ENCODE results near the gene RNF115.
"Not testable (repeated sequence)": the region's sequence is repeated elsewhere in the genome, so short reads cannot be mapped to it uniquely, and the experiment has no call there.

The RNF115 gene

DNA sequence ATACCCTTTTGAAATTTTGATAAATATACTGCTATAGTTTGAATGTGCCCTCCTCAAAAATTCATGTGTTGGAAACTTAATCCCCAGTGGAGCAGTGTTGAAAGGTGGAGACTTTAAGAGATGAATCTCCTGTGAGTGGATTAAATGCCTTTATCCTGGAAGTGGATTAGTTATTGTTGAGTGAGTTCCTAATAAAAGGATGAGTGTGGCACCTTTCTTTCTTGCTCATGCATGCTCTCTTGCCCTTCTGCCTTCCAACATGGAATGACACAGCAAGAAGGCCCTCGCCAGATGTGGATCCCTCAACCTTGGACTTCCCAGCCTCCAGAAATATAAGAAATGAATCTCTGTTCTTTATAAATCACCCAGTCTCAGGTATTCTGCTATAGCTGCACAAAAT lies 52.8 kb downstream of the RNF115 start:
- no peak for DNase-seq

DNA sequence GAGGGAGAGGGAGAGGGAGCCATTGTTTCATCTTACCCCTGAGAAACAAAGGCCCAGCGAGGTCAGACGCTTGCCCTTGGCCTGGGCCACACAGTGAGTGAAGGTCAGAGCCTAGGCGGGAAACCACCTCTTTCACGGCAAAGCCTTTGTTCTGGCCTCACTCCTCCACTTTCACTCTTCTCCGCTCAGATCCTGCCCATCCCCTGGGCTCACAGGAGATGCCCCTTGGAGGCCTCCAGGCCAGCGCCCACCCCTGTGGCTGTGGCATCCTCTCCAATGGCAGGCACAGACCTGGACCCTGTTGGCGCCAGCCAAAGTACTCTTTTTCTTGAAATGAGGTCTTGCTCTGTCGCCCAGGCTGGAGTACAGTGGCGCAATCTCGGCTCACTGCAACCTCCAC lies 55.9 kb downstream of the RNF115 start:
- DNase-seq: not testable (repeated sequence)

DNA sequence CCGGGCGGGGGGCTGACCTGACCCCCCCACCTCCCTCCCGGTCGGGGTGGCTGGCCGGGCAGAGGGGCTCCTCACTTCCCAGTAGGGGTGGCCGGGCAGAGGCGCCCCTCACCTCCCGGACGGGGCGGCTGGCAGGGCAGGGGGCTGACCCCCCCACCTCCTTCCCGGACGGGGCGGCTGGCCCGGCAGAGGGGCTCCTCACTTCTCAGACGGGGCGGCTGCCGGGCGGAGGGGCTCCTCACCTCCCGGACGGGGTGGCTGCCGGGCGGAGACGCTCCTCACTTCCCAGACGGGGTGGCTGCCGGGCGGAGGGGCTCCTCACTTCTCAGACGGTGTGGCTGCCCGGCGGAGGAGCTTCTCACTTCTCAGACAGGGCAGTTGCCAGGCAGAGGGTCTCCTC lies 57.0 kb downstream of the RNF115 start:
- not testable (repeated sequence) for DNase-seq

DNA sequence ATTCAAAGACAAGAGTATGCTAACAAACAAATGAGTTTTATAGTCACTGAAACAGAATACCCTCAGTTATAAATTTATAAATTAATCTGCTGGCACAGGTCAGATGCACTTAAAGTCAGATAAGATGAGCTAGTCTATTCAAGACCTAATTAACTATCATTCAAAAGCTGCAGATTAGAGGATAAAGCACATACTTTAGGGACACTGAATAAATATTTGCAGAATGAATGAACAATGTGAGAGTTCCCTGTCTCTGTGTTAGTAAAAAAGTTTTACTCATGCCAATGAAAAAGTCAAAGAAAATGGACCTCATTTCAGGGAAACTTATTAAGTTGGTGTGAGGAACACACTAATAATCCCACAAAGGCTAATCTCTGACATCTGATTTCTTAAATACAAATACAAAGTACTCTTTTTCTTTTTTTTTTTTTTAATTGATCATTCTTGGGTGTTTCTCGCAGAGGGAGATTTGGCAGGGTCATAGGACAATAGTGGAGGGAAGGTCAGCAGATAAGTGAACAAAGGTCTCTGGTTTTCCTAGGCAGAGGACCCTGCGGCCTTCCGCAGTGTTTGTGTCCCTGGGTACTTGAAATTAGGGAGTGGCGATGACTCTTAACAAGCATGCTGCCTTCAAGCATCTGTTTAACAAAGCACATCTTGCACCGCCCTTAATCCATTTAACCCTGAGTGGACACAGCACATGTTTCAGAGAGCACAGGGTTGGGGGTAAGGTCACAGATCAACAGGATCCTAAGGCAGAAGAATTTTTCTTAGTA lies 58.1 kb downstream of the RNF115 start:
- not testable (repeated sequence) for DNase-seq

DNA sequence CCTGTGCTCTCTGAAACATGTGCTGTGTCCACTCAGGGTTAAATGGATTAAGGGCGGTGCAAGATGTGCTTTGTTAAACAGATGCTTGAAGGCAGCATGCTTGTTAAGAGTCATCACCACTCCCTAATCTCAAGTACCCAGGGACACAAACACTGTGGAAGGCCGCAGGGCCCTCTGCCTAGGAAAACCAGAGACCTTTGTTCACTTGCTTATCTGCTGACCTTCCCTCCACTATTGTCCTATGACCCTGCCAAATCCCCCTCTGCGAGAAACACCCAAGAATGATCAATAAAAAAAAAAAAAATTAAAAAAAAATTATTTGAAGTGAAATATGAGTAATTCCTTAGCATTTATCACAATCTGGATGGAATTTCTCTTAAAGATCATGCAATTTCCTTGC lies 58.8 kb downstream of the RNF115 start:
- DNase-seq: not testable (repeated sequence)

DNA sequence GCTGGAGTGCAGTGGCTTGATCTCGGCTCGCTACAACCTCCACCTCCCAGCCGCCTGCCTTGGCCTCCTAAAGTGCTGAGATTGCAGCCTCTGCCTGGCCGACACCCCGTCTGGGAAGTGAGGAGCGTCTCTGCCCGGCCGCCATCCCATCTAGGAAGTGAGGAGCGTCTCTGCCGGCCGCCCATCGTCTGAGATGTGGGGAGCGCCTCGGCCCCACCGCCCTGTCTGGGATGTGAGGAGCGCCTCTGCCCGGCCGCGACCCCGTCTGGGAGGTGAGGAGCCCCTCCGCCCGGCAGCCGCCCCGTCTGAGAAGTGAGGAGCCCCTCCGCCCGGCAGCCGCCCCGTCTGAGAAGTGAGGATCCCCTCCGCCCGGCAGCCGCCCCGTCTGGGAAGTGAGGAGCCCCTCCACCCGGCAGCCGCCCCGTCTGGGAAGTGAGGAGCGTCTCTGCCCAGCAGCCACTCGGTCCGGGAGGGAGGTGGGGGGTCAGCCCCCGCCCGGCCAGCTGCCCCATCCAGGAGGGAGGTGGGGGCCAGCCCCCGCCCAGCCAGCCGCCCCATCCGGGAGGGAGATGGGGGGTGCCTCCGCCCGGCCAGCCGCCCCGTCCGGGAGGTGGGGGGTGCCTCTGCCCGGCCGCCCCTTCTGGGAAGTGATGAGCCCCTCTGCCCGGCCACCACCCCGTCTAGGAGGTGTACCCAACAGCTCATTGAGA lies 59.5 kb downstream of the RNF115 start:
- DNase-seq: not testable (repeated sequence)

DNA sequence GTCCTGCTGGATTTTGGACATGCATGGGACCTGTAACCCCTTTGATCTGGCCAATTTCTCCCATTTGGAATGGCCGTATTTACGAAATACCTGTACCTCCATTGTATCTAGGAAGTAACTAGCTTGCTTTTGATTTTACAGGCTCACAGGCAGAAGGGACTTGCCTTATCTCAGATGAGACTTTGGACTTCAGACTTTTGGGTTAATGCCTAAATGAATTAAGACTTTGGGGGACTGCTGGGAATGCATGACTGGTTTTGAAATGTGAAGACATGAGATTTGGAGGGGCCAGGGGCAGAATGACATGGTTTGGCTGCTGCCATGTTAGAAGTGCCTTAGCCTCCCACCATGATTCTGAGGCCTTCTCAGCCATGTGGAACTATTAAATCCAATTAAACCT lies 61.9 kb downstream of the RNF115 start:
- DNase-seq: not testable (repeated sequence)

DNA sequence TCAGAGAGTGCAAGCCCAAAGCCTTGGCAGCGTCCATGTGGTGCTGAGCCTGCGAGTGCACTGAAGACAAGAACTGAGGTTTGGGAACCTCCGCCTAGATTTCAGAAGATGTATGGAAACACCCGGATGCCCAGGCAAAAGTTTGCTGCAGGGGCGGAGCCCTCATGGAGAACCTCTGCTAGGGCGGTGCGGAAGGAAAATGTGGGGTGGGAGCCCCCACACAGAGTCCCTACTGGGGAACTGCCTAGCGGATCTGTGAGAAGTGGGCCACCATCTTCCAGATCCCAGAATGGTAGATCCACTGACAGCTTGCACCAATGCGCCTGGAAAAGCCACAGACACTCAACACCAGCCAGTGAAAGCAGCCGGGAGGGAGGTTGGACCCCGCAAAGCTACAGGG lies 62.4 kb downstream of the RNF115 start:
- DNase-seq: not testable (repeated sequence)

DNA sequence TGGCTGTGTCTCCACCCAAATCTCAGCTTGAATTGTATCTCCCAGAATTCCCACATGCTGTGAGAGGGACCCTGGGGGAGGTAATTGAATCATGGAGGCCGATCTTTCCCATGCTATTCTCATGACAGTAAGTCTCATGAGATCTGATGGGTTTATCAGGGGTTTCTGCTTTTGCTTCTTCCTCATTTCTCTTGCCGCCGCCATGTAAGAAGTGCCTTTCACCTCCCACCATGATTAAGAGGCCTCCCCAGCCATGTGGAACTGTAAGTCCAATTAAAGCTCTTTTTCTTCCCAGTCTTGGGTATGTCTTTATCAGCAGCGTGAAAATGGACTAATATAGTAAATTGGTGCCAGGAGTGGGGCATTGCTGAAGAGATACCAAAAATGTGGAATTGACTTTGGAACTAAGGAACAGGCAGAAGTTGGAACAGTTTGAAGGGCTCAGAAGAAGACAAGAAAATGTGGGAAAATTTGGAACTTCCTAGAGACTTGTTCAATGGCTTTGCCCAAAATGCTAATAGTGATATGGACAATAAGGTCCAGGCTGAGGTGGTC lies 63.4 kb downstream of the RNF115 start:
- not testable (repeated sequence) for DNase-seq

DNA sequence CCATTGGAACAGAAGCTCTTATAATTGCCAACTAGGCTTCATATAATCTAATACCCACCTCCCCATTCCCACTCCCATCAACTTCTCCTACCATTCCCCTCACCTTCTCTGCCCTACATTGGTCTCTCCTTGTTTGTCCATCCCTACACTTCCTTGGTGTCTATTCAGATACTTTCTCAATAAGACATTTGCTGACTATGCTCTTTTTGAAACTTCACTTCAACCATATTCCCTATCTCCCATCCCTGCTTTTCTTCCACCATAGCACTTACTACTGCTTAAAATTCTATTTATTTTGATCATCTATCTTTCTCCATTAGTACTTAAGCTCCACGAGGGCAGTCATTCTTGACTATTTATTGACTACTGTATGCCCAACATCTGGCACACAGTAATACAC lies 64.2 kb downstream of the RNF115 start:
- no peak for DNase-seq

DNA sequence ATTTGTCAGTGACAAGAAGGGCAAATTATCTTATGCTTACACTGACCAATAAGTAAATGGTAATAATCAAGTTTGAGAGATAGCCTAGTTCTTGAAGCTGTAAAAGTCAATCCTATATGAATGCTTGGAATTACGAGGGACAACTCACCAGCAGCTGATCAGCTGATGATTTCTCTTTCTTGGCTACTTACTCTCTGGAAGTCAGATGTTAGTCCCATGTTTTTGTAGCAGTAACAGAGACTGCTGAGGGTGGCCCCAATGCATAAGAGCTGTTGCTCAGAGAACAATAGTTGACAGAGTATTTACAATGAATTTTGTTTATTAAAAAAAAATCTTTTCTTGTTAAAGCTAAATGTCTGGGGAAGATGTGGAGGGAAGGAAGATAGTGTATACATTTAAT lies 65.3 kb downstream of the RNF115 start:
- DNase-seq: no peak

DNA sequence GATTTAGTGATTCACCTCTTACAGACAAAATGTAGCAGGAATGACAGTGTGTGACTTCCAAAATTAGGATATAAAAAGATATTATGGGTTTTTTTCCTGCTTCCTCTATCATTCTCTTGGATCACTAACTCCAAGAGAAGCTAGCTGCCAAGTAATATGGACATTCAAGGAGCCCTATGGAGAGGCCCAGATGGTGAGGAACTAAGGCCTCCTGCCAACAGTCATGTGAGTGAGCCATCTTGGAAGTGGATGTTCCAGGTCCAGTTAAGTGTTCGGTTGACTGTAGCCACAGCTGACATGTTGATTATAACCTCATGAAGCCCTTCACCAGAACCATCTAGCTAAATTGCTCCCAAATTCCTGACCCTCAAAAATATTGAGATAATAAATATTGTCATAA lies 65.8 kb downstream of the RNF115 start:
- no peak for DNase-seq

DNA sequence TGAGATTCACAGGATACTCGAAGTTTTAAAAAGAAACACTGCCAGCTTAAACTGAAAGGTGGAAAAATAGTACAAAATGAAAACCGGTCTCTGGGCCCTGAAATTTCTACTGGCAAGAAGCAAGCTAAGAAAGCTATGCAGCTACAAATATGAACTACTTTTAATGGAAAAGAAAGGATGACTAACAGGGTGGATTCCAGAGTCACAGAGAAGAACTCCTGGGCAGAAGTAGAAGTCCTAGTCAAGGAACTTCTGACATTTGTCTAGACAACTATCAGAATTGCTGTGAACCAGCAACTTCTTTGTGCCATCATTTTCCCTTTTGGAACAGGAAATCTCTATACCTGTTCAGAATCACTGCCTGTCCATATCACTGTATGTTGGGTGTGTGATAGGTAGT lies 66.5 kb downstream of the RNF115 start:
- DNase-seq: no peak

DNA sequence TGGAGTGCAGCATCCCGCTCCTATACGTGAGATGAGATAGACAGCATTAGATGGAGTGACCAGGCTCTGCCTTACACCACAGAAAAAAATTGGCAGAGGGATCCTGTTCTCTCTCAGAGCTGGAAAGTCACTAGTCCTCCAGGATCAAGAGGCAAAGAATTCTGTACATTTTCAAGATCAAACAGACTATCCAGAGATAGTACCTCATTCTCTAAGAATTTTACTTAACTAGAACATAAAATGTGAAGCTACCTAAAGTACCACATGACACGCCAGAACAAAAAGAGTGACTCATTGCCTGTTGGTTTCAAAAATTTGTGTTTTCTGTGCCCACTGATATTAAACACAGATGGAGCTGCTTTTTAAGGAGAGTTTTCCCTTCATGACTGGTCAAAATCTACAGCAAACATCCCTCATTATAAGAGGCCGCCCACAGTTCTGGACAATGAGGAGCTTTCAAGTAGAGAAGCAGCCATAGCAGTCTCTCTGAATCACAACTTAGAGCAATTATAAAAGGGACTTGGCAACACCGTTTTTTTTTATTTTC lies 72.3 kb downstream of the RNF115 start:
- DNase-seq: no peak

DNA sequence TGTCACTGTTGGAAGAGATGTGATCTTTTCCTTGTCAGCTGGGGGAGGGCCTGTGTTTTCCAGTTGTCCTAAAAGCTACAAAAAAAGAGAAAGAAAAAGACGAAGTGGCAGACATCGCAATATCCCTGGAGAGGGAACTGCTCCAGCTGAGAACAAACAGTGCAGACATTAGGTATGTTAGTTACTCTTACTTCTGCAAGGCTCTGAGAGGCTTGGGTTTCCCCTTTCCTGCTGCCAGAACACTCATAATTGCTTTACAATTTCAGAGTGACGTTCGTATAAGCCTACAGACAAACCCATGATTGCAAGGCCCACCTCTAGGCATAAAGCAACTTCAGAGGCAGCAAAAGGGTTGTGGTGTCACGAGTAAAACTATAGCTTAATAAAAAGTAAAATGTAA lies 73.5 kb downstream of the RNF115 start:
- DNase-seq: no peak

DNA sequence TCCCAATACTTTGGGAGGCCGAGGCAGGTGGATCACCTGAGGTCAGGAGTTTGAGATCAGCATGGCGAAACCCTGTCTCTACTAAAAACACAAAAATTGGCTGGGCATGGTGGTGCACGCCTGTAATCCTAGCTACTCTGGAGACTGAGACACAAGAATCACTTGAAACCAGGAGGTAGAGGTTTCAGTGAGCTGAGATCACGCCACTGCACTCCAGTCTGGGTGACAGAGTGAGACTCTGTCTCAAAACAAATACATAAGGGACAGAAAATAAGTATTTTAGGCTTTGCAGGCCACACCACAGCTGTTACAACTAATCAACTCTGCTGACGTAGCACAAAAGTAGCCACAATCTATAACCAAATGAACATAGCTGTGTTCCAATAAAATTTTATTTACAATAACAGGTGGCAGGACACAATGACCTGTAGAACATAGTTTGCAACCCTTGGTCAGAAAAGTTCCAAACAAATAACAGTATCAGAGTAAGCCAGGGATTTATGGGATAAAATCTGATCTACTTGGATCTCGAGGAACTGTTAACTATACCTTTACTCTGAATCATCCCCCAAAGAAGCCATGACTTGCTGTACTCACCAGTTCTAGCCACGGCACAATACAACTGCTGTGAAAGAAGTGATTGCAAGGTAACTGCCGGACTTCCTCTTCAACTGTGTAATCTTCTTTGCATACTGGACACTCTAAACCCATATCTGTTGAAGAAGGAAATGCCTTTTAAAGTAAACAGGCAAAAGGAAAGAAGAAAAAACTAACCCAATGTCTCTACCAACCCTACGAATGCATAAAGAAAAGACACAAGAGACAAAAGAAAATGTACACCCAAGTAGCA lies 76.3 kb downstream of the RNF115 start:
- DNase-seq: no peak

DNA sequence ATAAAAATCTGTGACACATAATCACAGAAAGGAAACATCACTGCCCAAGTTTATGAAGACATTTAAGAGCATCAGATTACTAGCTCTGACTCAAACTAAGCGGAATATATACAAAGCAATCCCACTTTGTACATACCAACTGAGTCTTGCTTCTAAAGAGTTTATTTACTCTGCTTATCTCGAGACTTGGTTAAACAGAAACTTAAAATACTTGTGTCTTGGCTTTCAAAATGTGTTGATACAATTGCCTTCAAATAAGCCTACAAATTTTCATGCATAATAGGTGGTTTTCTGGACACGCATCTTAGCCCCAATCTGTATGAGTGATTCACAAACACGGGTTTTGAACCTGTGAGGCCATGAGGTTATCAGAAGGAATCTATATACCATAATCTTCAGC lies 83.6 kb downstream of the RNF115 start:
- DNase-seq: no peak

DNA sequence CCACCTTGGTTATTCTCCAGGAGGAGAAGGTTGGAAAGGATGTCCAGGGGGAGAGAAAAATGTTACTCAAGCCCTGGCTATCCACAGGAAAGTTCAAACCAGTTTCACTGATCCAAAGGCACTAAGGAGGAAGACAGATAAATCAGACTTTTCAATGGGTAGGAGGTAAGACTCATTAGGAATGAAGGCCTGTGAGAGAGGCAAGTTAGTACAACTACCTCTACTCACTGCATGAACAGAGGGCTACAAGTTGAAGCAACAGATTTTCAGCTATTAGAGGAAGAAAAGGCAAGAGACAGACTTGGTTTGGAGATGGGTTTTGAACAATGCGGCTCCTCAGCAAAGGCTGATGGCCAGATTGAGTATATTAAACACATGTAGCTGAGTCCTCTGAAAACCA lies 87.7 kb downstream of the RNF115 start:
- DNase-seq: no peak

DNA sequence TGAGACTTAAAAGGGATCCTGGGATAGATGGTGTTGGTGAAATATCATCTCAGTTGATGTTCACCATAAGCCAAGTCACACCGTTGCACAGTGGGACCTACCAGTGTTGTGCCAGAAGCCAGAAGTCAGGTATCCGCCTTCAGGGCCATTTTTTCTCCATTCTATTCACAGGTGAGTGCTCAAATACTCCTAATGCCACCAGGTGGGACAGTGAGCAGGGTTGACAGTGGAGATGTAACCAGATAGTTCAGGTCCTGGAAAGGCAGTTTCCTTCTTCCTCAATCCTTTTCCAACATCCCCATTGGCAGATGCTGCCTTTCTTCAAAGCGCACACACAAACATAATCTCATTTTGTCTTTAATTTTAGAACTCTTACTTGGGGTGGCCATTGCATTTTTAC lies 93.0 kb downstream of the RNF115 start:
- DNase-seq: no peak

DNA sequence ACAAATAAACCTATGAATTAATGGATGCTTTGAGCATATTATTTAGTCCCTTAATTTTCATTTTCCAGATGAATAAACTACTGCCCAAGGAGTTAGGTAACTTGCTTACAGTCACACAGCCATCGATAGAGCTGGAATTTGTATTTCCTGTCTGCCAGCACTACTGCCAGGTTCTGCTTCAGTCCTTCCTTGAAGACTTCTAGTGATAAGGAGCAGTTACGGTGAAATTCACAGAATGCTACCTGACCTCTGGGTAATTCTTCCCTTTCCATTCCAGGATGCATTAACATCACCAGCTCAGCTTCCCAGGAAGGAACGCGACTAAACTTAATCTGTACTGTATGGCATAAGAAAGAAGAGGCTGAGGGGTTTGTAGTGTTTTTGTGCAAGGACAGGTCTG lies 93.4 kb downstream of the RNF115 start:
- DNase-seq: no peak

DNA sequence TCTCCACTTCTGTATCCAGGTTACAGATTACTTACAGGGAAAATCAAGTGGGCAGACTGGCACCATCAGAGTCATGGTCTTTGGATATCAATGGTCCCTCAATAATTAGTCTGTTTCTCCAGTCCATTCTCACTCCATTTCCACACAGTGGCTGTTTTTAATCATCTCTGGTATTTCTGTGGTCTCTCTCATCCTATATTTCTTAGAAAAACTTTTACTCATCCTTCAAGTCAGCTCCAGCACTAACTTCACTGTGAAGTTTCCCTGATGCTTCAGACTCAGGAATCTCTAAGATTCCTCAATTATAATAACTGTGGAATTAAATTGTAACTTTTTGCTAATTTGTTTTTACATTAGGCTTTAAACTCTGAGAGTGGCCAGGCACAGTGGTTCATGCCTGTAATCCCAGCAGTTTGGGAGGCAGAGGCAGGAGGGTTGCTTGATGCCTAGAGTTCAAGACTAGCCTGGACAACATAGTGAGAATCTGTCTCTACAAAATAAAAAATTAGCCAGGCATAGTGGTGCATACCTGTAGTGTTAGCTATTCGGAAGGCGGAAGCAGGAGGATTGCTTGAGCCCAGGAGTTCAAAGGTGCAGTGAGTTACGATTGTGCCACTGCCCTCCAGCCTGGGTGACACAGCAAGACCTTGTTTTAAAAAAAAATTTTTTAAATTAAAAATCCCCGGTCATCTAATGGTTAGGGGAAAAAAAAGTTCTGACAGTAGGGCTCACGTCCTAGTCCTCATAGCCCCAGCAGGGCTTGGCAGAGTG lies 94.0 kb downstream of the RNF115 start:
- no peak for DNase-seq

DNA sequence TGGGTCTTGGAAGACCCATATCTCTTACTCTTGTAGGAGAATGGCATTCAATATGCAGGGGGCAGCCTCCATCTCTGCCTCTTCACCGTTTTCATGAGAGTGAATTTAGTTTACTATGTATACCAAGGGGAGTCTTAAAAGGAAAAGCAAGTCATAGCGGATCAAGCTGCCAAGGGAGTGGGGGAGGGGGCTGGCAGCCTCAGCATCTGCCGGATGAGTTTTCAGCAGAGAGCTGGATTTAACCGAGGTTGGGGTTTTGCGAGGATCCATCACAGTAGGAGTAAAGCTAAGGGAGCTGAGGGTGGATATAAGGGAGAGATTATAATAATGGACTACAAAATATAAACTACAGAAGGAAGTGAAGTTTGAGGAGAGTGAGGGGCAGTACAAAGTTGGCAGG lies 94.7 kb downstream of the RNF115 start:
- DNase-seq: no peak

Measured in NCI-H2029 (cell line).